Adipocyte (in vitro differentiated cells): ENCODE measurements around the gene PAK6.

Experiments used
- DNase-seq: peaks from one replicate; pipeline ENCODE4 v3.0.0-alpha.2; 2015; ENCODE audit warnings: low read depth
- H3K27me3 ChIP-seq: replicated peaks from 2 replicates; pipeline ENCODE4 v1.7.0; 2013; ENCODE audit warnings: mild to moderate bottlenecking, low read length, moderate library complexity; ENCODE audit not compliant: control insufficient read depth, insufficient read depth
- H3K36me3 ChIP-seq: 2 replicates; pipeline ENCODE4 v1.7.0; 2013; ENCODE audit warnings: low read length, mild to moderate bottlenecking, moderate library complexity; ENCODE audit not compliant: control insufficient read depth, insufficient read depth, severe bottlenecking
- H3K4me1 ChIP-seq: 2 replicates; pipeline ENCODE4 v1.7.0; 2013; ENCODE audit warnings: mild to moderate bottlenecking, low read length, moderate library complexity; ENCODE audit not compliant: control insufficient read depth, insufficient read depth
- H3K4me3 ChIP-seq: 2 replicates; pipeline ENCODE4 v1.7.0; 2013; ENCODE audit warnings: mild to moderate bottlenecking, low read length, moderate library complexity
- H3K9ac ChIP-seq: 2 replicates; pipeline ENCODE4 v1.7.0; 2013; ENCODE audit warnings: mild to moderate bottlenecking, low read length, moderate library complexity
- H3K9me3 ChIP-seq: 2 replicates; pipeline ENCODE4 v1.7.0; 2013; ENCODE audit warnings: mild to moderate bottlenecking, low read length, moderate library complexity; ENCODE audit not compliant: control insufficient read depth

Gene PAK6

DNA sequence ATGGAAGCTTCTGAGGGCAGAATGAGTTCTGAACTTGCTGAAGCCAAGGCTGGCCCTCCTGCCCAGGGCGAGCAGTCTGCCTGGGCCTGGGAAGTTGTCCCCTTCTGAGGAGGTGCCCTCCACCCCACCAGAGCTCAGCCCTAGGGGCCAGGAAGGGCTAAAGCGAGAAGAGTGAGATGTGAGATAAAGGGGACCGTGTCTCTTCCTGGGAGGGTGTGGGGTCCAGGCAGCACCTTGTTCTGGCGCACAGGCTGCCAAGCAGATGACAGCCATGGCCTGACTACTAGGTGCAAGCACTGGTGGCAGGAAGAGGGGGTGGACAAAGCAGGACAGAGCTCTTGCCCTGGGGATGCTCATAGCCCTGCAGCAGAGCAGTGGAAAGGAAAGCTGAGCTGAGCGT lies 3.7 kb downstream of the PAK6 start:
- Histone ChIP-seq H3K9ac (no peak overlapping the region), H3K36me3 (no peaks in the 10 kb centered on the region), H3K9me3 (no peaks in the 10 kb centered on the region), H3K27me3 (peaks cover 40% of the 10 kb centered on the region), H3K4me1 (peaks cover 9% of the 10 kb centered on the region), H3K4me3 (no peak overlapping the region)
- DNase-seq = no peak

DNA sequence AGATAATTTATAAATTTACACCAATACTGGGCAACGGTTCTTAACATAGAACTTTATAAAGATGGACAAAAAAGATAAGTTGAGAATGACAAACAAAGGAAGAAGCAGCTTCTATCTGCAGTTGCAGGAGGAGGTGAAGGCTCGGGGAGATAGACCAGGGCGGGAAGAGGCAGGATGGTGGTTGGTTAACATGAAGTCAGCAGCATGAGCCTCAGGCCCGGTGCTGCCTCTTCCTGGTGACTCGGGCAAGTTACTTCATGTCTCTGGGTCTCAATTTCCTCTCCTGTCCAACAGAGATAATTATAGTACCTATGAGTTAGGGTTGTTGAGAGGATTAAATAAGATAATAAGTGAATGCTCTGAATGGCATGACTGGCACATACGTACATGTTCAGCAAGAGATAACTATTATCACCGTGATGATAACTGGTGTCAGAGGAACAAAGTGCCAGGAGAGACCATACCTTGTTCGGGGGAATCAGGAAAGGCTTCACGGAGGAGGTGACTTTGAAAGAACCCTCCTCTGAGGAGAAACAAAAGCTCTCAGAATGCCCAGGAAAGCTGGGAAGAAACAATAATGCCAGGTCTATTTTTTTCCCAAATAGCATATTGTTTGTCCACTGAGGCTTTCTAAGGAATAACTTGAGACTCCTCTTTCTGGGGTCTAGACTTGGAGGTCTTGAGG lies 4.4 kb downstream of the PAK6 start:
- Histone ChIP-seq H3K27me3 (peaks cover 34% of the 10 kb centered on the region), H3K36me3 (no peaks in the 10 kb centered on the region), H3K4me3 (no peak overlapping the region), H3K4me1 (peaks cover 9% of the 10 kb centered on the region), H3K9ac (no peak overlapping the region), H3K9me3 (no peaks in the 10 kb centered on the region)
- DNase-seq = no peak

DNA sequence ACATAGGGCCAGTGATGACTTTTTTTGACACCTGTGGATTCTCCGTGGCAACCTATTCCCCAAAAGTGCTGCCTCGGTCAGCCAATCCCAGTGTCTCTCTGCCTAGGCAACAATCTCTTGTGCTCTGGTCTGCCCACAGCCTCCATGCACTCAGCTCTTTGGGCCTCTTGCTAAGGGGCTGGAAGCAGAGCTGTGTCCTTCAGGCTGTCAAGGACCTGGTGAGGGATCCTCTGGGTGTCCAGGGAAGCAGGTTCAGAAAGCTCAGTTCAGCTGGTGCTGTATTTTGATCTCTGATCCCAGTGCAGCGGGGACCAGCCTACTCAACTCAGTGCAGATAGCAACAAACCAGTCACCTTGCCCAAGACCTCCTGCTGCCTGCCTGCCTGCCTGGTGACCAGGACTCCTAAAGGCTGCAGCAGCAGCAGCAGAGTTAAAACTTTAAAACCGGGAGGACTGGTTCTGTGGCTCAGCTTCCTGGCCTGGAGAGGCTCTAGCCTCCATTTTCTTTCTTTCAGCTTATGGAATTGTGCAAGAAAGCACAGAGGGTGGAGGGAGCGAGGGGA lies 6.2 kb downstream of the PAK6 start:
- no peaks in the 10 kb centered on the region for H3K4me1 ChIP-seq
- H3K9me3 ChIP-seq = no peaks in the 10 kb centered on the region
- DNase-seq = no peak
- no peaks in the 10 kb centered on the region for H3K36me3 ChIP-seq
- peaks cover 24% of the 10 kb centered on the region for H3K27me3 ChIP-seq
- H3K4me3 ChIP-seq = no peak overlapping the region
- no peak overlapping the region for H3K9ac ChIP-seq

DNA sequence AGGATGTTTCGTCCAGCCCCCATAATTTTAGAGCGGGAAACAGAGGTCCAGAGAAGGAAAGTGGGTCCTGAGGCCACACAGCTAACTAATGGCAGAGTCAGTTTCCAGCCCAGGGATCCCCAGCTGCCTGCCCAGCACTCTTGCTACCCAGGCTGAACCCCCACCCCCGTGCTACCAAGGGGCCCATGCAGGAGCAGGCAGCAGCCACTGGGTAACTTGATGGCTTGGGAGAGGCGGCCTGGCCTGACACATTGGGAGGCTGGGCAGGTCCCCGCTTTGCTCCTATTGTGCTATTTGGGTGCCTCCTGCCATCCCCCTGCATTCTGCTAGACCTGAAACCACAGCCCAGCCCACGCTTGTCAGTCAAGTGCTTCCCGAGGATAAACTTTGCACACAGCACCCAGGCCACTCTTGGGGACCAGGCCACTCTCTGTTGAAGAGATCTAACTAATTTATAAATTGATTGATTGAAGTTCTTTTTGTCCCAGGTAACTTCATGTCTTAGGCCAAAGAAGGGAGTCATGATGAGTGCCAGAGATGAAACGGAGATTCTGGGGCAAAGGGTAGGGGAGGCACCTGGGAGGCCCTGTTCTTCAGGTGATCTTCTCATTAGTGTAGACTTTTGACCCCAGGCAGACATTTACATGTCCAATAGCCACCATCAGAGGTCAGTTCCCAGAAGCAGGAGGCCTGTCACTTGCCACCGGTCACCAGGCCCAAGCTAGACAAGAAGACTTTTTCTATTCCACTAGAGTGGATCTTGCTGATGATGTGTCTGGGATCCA lies 7.0 kb downstream of the PAK6 start:
- DNase-seq = no peak
- H3K9ac ChIP-seq = no peak overlapping the region

DNA sequence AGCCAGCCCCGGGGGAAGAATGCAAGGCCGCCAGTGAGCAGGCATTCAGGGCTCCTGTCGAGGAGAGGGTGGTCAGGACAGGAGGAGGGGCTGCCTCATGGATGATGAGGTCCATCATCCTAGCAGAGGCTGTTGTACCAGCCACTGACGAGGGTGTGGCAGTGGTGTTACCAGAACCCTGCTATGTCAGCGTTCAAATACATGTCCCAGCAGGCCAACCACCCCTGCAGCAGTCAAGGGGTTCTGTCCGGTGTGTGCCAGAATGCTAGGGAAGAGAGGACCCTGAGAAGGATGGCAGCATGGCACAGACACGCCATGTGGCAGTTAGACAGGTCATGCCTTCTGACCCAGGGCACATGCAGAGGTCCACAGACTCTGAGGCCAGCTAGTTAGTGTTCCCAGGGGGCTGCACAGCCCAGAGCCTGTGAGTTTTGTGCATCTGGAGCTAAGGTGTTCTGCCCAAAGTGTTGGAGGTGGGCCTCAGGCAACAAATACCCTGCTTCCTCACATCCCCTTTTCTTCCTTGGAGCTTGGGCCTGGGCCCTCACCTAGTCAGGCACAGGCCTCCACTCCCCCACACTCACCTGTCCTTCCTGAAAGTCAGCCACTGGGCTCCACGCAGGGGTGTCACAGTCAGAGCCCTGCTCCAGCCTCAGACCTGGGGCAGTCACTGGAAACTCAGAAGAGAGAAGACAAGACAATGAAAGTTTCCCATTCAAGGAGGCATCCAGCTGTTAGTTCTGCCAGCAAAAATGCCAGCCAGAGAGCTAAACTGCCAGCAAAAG lies 7.8 kb downstream of the PAK6 start:
- Histone ChIP-seq H3K36me3 (no peaks in the 10 kb centered on the region), H3K4me1 (peaks cover under 1% of the 10 kb centered on the region), H3K9me3 (no peaks in the 10 kb centered on the region), H3K4me3 (no peak overlapping the region), H3K9ac (no peak overlapping the region), H3K27me3 (peaks cover 21% of the 10 kb centered on the region)
- no peak for DNase-seq

More for the DNA sequence above, 7.0 kb downstream of the PAK6 start:
- H3K27me3 ChIP-seq = peaks cover 24% of the 10 kb centered on the region
- no peak overlapping the region for H3K4me3 ChIP-seq
- H3K4me1 ChIP-seq = no peaks in the 10 kb centered on the region
- H3K9me3 ChIP-seq = no peaks in the 10 kb centered on the region
- no peaks in the 10 kb centered on the region for H3K36me3 ChIP-seq

DNA sequence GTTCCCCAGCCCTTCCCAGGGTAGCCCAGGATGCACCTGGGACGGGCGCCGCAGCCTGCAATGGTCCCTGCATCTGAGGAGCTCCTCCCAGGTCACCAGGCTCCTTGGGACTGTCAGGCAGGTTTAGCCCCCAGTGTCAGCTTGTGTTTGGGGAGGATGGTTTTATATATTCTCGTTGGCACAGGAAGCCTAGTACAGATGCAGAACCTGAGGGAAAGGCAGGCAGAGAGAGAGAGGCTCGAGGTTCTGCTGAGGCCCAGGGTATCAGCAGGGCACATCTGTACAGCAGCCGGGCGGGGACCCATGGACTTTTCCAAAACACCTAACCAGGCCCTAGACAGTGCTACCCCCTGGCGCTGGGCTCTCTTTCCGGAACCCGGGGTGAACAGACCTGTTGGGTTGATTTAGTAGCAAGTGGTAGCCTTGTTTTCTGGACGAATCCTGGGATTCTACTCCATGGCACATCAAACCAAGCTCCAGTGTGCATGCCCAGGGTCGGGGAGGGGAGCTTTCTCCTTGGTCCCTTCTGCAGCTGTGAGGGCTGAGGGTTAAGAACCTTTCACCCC lies 8.6 kb downstream of the PAK6 start:
- no peaks in the 10 kb centered on the region for H3K9me3 ChIP-seq
- no peak for DNase-seq

DNA sequence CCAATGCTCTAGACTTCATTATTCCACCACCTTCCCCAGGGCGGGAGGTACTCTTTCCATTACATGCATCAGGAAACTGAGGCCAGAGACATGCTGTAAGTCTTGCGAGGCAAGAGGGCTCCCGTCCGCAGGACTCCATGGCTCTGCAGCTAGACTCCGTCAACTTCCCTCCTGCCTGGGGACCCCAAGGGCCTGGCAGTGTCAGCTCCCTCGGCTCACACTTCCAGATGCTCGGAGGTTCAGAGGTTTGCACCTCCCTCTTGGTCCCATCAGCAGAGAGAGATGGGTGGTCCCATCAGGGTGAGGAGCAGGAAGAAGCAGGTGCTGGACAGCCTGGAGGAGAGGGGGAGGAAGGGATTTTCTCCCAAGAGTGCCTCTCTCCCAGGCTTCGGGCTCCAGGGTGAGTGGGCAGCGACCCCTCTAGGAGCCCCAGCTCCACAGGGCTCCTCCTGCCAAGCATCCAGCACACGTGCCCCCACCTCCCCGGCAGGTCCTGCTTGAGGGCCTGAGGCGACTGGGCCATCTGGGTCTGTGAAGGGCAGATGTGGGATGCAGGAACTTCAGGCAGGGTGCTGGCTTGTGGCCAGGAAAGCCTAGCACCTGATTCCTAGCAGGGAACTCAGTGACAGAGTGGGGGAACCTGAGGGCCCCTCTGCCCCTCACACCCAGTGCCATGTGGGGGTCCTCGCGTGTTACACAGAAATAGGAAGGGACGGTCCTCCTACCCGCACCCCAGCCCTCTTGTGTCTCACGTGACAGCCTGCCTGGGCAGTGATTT lies 9.3 kb downstream of the PAK6 start:
- Histone ChIP-seq H3K27me3 (peaks cover 20% of the 10 kb centered on the region), H3K36me3 (no peaks in the 10 kb centered on the region), H3K9me3 (no peaks in the 10 kb centered on the region), H3K9ac (no peak overlapping the region), H3K4me1 (peaks cover 8% of the 10 kb centered on the region), H3K4me3 (no peak overlapping the region)
- DNase-seq = no peak

More for the DNA sequence above, 8.6 kb downstream of the PAK6 start:
- peaks cover 16% of the 10 kb centered on the region for H3K27me3 ChIP-seq
- no peak overlapping the region for H3K4me3 ChIP-seq
- peaks cover 3% of the 10 kb centered on the region for H3K4me1 ChIP-seq
- H3K36me3 ChIP-seq = no peaks in the 10 kb centered on the region
- no peak overlapping the region for H3K9ac ChIP-seq

DNA sequence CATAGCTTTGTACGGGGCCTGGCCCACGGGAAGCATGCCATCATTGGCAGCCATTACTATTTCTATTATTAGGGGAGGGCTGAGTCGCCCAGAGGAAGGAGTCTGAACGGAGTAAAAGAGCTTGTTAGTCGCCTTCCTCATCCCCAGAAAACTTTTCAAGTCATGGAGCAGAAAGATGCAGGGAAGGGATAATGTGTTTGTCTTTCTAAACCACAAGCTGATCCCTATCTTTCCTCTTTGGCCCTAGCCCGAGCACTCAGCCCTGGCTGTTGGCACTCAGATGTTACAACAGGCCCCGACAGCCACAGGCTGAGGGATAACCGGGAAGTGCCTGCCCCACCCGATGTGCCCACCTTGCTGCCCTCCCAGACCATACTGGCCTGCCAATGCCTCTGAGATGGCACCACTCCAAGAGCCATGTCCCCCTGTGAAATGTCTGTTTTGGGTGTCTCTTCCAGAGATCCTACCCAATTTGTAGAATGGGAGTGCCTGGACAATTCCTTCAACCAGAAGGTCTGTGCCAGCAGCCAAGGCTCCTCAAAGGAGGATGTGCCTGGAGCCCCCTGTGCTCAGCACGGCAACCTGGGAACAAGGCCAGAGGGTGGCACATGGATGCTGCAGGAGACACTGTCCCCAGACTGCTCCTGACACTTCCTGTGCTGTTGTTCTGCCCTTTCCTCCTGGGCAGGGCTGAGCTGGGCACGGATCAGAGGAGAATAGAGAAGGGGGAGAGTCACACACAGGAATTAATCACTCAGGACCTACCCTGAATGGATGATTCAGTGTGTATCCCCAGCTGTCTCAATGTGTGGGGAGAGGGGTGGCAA lies 10.8 kb downstream of the PAK6 start:
- Histone ChIP-seq H3K27me3 (peaks cover 31% of the 10 kb centered on the region), H3K4me3 (no peak overlapping the region), H3K36me3 (no peaks in the 10 kb centered on the region), H3K9ac (no peak overlapping the region), H3K9me3 (no peaks in the 10 kb centered on the region), H3K4me1 (peaks cover 10% of the 10 kb centered on the region)
- DNase-seq = peak; percentile 67

DNA sequence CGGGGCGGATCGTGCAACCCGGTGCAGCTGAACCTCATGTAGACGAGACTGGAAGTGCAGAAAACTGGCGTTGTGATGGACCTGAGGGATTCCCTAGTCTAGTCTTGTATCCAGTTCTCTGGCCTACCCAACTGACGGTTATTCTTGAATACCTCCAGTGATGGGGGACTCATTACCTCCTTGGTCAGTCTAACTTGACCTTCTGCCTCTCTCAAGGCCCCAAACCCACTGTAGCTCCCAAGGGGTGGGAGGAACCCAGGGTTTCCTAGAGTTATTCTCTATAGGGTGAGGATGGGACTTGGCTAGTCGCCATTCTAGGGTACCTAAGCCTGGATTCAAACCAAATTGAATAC lies 11.4 kb downstream of the PAK6 start:
- Histone ChIP-seq H3K4me1 (peaks cover 10% of the 10 kb centered on the region), H3K36me3 (no peaks in the 10 kb centered on the region), H3K4me3 (no peak overlapping the region), H3K27me3 (peaks cover 36% of the 10 kb centered on the region), H3K9ac (no peak overlapping the region), H3K9me3 (no peaks in the 10 kb centered on the region)
- no peak for DNase-seq
